GM12892 (cell line): ENCODE results near the gene CCNJL.

Experiments
- POLR2A ChIP-seq: IDR thresholded peaks from 2 replicates; pipeline ENCODE4 v1.6.1; 2011; ENCODE audit warnings: low read depth, low read length, control low read depth
- POLR2AphosphoS5 ChIP-seq: IDR thresholded peaks from 2 replicates; pipeline ENCODE4 v1.6.1; 2011; ENCODE audit warnings: low read depth, low read length, control low read depth

- no peak for TF ChIP-seq POLR2A
- no peak for TF ChIP-seq POLR2AphosphoS5
Measured at GRCh38 chr5:160333721-160334120, 21.4 kb upstream of the CCNJL start.
